Chondrocyte (in vitro differentiated cells): ENCODE results near the gene NEU2. TPM values are rescaled to one million over a fixed set of nuclear protein-coding genes. Genes with fewer than 3 reads are reported as not detected.

Experiments
- DNase-seq: peaks from one replicate; pipeline ENCODE4 v3.0.0; 2021; ENCODE audit warnings: mixed read lengths, low spot score
- H3K27ac Mint-ChIP-seq: one replicate; pipeline ENCODE4 v1.8.0; 2021; ENCODE audit warnings: mild to moderate bottlenecking, moderate library complexity, mixed read lengths; ENCODE audit not compliant: unreplicated experiment
- H3K27me3 Mint-ChIP-seq: 2 replicates; pipeline ENCODE4 v1.8.0; 2021; ENCODE audit warnings: low read depth, mixed read lengths
- H3K36me3 Mint-ChIP-seq: 2 replicates; pipeline ENCODE4 v1.8.0; 2021; ENCODE audit warnings: low read depth, mixed read lengths
- H3K4me1 Mint-ChIP-seq: 2 replicates; pipeline ENCODE4 v1.8.0; 2021; ENCODE audit warnings: low read depth, mild to moderate bottlenecking, mixed read lengths
- H3K4me3 Mint-ChIP-seq: one replicate; pipeline ENCODE4 v1.8.0; 2021; ENCODE audit warnings: mild to moderate bottlenecking, moderate library complexity, mixed read lengths; ENCODE audit not compliant: unreplicated experiment
- H3K9me3 Mint-ChIP-seq: 2 replicates; pipeline ENCODE4 v1.8.0; 2021; ENCODE audit warnings: low read depth, mixed read lengths
- CTCF ChIP-seq: fragments of 200-600 bp; sonication (generic); IDR thresholded peaks from 2 replicates; pipeline ENCODE4 v1.5.0; 2021; ENCODE audit warnings: antibody characterized with exemption, mild to moderate bottlenecking, moderate library complexity
- total RNA-seq: library from RNA; stranded (reverse); gene quantifications from 3 replicates; pipeline ENCODE4 v1.2.1, GENCODE V29; 2021

NEU2 gene
- total RNA-seq, 1 donor from 2014 or later: not detected

- Mint-ChIP-seq H3K9me3 (peaks cover 5% of the 10 kb centered on the region), H3K36me3 (no peaks in the 10 kb centered on the region), H3K4me1 (no peaks in the 10 kb centered on the region), H3K27ac (no peak overlapping the region), H3K27me3 (peaks cover 3% of the 10 kb centered on the region), H3K4me3 (no peak overlapping the region)
- no peak for TF ChIP-seq CTCF
- DNase-seq: no peak
These were observed 3.8 kb downstream of the NEU2 start for GRCh38 chr2:233036162-233036838.

- Mint-ChIP-seq H3K4me3 (no peak overlapping the region), H3K36me3 (no peaks in the 10 kb centered on the region), H3K9me3 (peaks cover 5% of the 10 kb centered on the region), H3K27ac (no peak overlapping the region), H3K27me3 (peaks cover 3% of the 10 kb centered on the region), H3K4me1 (no peaks in the 10 kb centered on the region)
- TF ChIP-seq CTCF: no peak
- DNase-seq: no peak
These were observed 4.6 kb downstream of the NEU2 start for GRCh38 chr2:233037078-233037477.

GRCh38 chr2:233039212-233039845 lies 6.9 kb downstream of the NEU2 start:
- Mint-ChIP-seq H3K4me1 (no peaks in the 10 kb centered on the region), H3K4me3 (no peak overlapping the region), H3K27me3 (peaks cover 7% of the 10 kb centered on the region), H3K36me3 (peaks cover 2% of the 10 kb centered on the region), H3K9me3 (peaks cover 5% of the 10 kb centered on the region), H3K27ac (no peak overlapping the region)
- DNase-seq: no peak
- TF ChIP-seq CTCF: no peak

- H3K9me3 Mint-ChIP-seq: peaks cover 5% of the 10 kb centered on the region
- no peaks in the 10 kb centered on the region for H3K4me1 Mint-ChIP-seq
- H3K36me3 Mint-ChIP-seq: peaks cover 2% of the 10 kb centered on the region
- peaks cover 7% of the 10 kb centered on the region for H3K27me3 Mint-ChIP-seq
- H3K4me3 Mint-ChIP-seq: no peak overlapping the region
- no peak for DNase-seq
- TF ChIP-seq CTCF: no peak
- H3K27ac Mint-ChIP-seq: no peak overlapping the region
These were observed 7.5 kb downstream of the NEU2 start for GRCh38 chr2:233039846-233040530.

GRCh38 chr2:233040571-233040970 lies 8.1 kb downstream of the NEU2 start:
- Mint-ChIP-seq H3K27ac (no peak overlapping the region), H3K4me1 (no peaks in the 10 kb centered on the region), H3K9me3 (peaks cover 5% of the 10 kb centered on the region), H3K27me3 (peaks cover 7% of the 10 kb centered on the region), H3K36me3 (peaks cover 2% of the 10 kb centered on the region), H3K4me3 (no peak overlapping the region)
- no peak for DNase-seq
- no peak for TF ChIP-seq CTCF
